ENCODE data around the gene KAZN. TPM values are rescaled to one million over a fixed set of nuclear protein-coding genes. Genes with fewer than 3 reads are reported as not detected.
A peak's percentile ranks its signal among the peaks of the same experiment; 100 is the strongest.

Gene KAZN
- total and polyA plus RNA-seq, 2 of the 8 experiments (the other 6 are each of a cell fraction or from before 2014, with no cell fraction given): 3.7 to 11.8 TPM

GRCh38 chr1:15155888-15156741, 557.6 kb downstream of the KAZN start:
- WGBS, 2 experiments (ENCODE audit: extremely low coverage in 1 of 2, insufficient coverage in 1 of 2, insufficient read length in 1 of 2, insufficient replicate concordance in 2 of 2, low coverage in 1 of 2, low lambda C conversion rate in 2 of 2, missing lambda C conversion rate in 1 of 2): 83% methylated on average over 11 of the region's 11 CpGs; no CpG with 5 or more reads in 1 of the 2 experiments
- no peak overlapping the region for H3K56ac ChIP-seq (replicated peaks; ENCODE audit: insufficient read length, low read depth, low read length)
- H3K4me3 ChIP-seq (ENCODE audit: extremely low read depth in 1 of 4, insufficient read depth in 2 of 4, low read depth in 3 of 4, low read length in 4 of 4): no peak overlapping the region
- no peak overlapping the region for H2BK20ac ChIP-seq (ENCODE audit: low read length)
- H3K27ac ChIP-seq (ENCODE audit: low read depth, low read length): no peak overlapping the region
- H2BK12ac ChIP-seq (ENCODE audit: low read depth, low read length): no peak overlapping the region
- no peak overlapping the region for H4K91ac ChIP-seq (replicated peaks; ENCODE audit: insufficient read length, low read length)
- TF ChIP-seq HDAC6 (IDR thresholded peaks at IDR 0.05; ENCODE audit: low read depth, low read length) (no peak), POLR2A (IDR thresholded peaks at IDR 0.05; ENCODE audit: control extremely low read depth in 1 of 2, low read depth in 2 of 2, low read length in 2 of 2) (no peak)
- H3K27me3 ChIP-seq (replicated peaks in 1 of 4; ENCODE audit: control insufficient read depth in 3 of 4, extremely low read depth in 1 of 4, insufficient read depth in 3 of 4, low read length in 3 of 4): peaks cover 0 to 16% (median 9%) of the 10 kb centered on the region in 4 experiments; a peak in 6 of 7 replicates
- DNase-seq (ENCODE audit: low read depth in 1 of 2, low spot score in 2 of 2): no peak
- H4K8ac ChIP-seq (ENCODE audit: extremely low read depth, insufficient read depth, low read length): no peak overlapping the region
- peaks cover 14% of the 10 kb centered on the region; the same call in 1 of the 2 replicates for H3K23me2 ChIP-seq (ENCODE audit: low read depth, low read length)
- H2BK5ac ChIP-seq (ENCODE audit: low read depth, low read length): no peak overlapping the region
- ChIA-PET CTCF (ENCODE audit: partially characterized antibody) (interaction anchor here (0.8 to 2.1 kb wide), 7 partner anchors 9 to 116 kb away, joined by 3 to 10 read pairs (median 3); no protein-coding TSS in a partner anchor), POLR2A (ENCODE audit: partially characterized antibody) (interaction anchor here (0.8 kb wide), 1 partner anchor 13 kb away, joined by 3 read pairs; no protein-coding TSS in a partner anchor)
- peaks cover 3% of the 10 kb centered on the region; the same call in 1 of the 2 replicates for H3K79me1 ChIP-seq (ENCODE audit: low read depth, low read length)
- H4K5ac ChIP-seq (ENCODE audit: insufficient read length, low read depth, low read length): no peak overlapping the region
- no peak overlapping the region for H3K14ac ChIP-seq (ENCODE audit: insufficient read length)
- H2BK120ac ChIP-seq (replicated peaks; ENCODE audit: low read depth, low read length): no peak overlapping the region
- 0 out of 2 replicates have a peak overlapping the region, but pooled peaks have one; percentile 24 for H2AK5ac ChIP-seq (ENCODE audit: low read depth, low read length)
- no peak overlapping the region for H2AFZ ChIP-seq (ENCODE audit: low read length)
- H3K9me3 ChIP-seq (ENCODE audit: insufficient read depth in 2 of 2, low read depth in 1 of 2, low read length in 1 of 2): no peaks in the 10 kb centered on the region
- H2BK15ac ChIP-seq (ENCODE audit: low read length): no peak overlapping the region; the same call in 1 of the 2 replicates
- no peaks in the 10 kb centered on the region for H3K36me3 ChIP-seq (ENCODE audit: control insufficient read depth in 2 of 4, insufficient read depth in 4 of 4, low read length in 3 of 4)
- no peak overlapping the region; a peak in 2 of 4 replicates for H3K4me2 ChIP-seq (ENCODE audit: insufficient read depth in 1 of 2, low read depth in 2 of 2, low read length in 2 of 2)
- H3K18ac ChIP-seq (ENCODE audit: extremely low read depth, low read length): no peak overlapping the region
- FAIRE-seq: no peak
- H3K4me1 ChIP-seq (replicated peaks in 1 of 4; ENCODE audit: control insufficient read depth in 3 of 4, insufficient read depth in 4 of 4, low read length in 3 of 4): peaks cover 3 to 15% (median 11%) of the 10 kb centered on the region in 4 experiments
- H3K4ac ChIP-seq (replicated peaks; ENCODE audit: insufficient read length, low read depth, low read length): no peak overlapping the region
- peaks cover 11% of the 10 kb centered on the region in 2 experiments for H4K20me1 ChIP-seq (replicated peaks in 1 of 2; ENCODE audit: control insufficient read depth in 1 of 2, insufficient read depth in 2 of 2, low read length in 2 of 2)
- H3K23ac ChIP-seq (ENCODE audit: insufficient read length): no peak overlapping the region
- no peak overlapping the region for H3K9ac ChIP-seq (replicated peaks in 1 of 4; ENCODE audit: extremely low read depth in 1 of 4, low read depth in 3 of 4, low read length in 3 of 4)
- H3K79me2 ChIP-seq (ENCODE audit: control insufficient read depth in 1 of 2, insufficient read depth in 2 of 2, low read length in 2 of 2): peaks cover 0 to 35% of the 10 kb centered on the region in 2 experiments; a peak in 3 of 4 replicates
